ENCODE results near the gene ZC2HC1B. TPM values are rescaled to one million over a fixed set of nuclear protein-coding genes. Genes with fewer than 3 reads are reported as not detected.

The ZC2HC1B gene
- total RNA-seq, 3 donors from 2014 or later (not counting 1 experiment from before 2014, with no cell fraction given): not detected

GRCh38 chr6:143964674-143965081 is 100.4 kb downstream of the ZC2HC1B start:
- Mint-ChIP-seq H3K27ac (no peak overlapping the region), H3K9me3 (no peaks in the 10 kb centered on the region), H3K4me3 (no peak overlapping the region), H3K27me3 (ENCODE audit: low read depth in 2 of 2) (no peaks in the 10 kb centered on the region), H3K36me3 (no peaks in the 10 kb centered on the region), H3K4me1 (peaks cover 11 to 17% of the 10 kb centered on the region in 2 donors)
- H3K4me1 ChIP-seq (ENCODE audit: control insufficient read depth, insufficient read depth, low read length): no peaks in the 10 kb centered on the region
- DNase-seq (no peak), ATAC-seq (peak in 1 of 3 donors; percentile 41)
- H3K9me3 ChIP-seq (ENCODE audit: control insufficient read depth, insufficient read depth, low read length): no peaks in the 10 kb centered on the region
- 90% methylated on average over 6 of the region's 6 CpGs for WGBS (ENCODE audit: insufficient coverage)
- no peak overlapping the region for H3K27ac ChIP-seq (ENCODE audit: low read length)
- intact Hi-C loops (cut with micrococcal nuclease): no loop called here
- H3K36me3 ChIP-seq (ENCODE audit: control insufficient read depth, insufficient read depth, low read length): no peaks in the 10 kb centered on the region
- TF ChIP-seq, protein P1, sequence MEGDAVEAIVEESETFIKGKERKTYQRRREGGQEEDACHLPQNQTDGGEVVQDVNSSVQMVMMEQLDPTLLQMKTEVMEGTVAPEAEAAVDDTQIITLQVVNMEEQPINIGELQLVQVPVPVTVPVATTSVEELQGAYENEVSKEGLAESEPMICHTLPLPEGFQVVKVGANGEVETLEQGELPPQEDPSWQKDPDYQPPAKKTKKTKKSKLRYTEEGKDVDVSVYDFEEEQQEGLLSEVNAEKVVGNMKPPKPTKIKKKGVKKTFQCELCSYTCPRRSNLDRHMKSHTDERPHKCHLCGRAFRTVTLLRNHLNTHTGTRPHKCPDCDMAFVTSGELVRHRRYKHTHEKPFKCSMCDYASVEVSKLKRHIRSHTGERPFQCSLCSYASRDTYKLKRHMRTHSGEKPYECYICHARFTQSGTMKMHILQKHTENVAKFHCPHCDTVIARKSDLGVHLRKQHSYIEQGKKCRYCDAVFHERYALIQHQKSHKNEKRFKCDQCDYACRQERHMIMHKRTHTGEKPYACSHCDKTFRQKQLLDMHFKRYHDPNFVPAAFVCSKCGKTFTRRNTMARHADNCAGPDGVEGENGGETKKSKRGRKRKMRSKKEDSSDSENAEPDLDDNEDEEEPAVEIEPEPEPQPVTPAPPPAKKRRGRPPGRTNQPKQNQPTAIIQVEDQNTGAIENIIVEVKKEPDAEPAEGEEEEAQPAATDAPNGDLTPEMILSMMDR (IDR thresholded peaks at IDR 0.05): no peak
- H3K27me3 ChIP-seq (ENCODE audit: control insufficient read depth, insufficient read depth, low read length): no peaks in the 10 kb centered on the region
- H3K4me3 ChIP-seq (ENCODE audit: low read length): no peak overlapping the region

DNA sequence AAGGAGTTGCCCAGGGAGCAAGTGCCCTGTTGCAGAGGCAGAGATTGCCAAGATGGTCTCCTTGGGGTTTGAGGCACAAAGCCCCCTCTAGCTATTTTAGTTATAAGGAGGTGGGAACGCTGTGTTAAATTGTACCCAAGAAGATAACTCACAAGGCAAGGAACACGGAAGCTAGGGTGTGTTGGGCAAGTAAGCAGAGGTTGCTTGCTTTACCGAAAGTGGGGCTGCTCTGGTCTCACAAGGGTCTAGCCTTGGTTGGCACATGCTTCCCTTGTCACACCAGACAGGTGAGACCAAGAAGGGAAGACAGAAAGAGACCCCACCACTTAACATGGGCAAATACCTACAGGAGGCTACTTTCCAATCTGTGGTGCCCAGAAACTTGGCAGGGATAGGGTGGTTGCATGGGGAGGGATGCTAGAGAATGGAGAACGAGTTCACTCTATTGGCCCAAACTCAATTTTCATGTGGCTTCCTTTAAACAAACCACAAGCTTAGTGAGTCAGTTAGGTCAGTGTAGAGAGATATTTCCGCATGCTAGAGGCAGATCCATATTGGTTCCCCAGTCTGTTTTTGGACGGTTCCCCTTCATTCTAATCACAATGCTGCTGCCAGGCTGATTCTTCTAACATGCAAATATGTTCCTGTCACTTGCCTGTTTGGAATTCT is 101.4 kb downstream of the ZC2HC1B start:
- no peak overlapping the region for H3K4me3 ChIP-seq (ENCODE audit: low read length)
- H3K4me1 ChIP-seq (ENCODE audit: control insufficient read depth, insufficient read depth, low read length): no peaks in the 10 kb centered on the region
- H3K27ac ChIP-seq (ENCODE audit: low read length): no peak overlapping the region
- ATAC-seq (peak; percentile 44 to 70 (median 65)), DNase-seq (no peak)
- no peaks in the 10 kb centered on the region for H3K9me3 ChIP-seq (ENCODE audit: control insufficient read depth, insufficient read depth, low read length)
- H3K36me3 Mint-ChIP-seq: no peaks in the 10 kb centered on the region
- peaks cover 11 to 17% of the 10 kb centered on the region in 2 donors for H3K4me1 Mint-ChIP-seq
- H3K36me3 ChIP-seq (ENCODE audit: control insufficient read depth, insufficient read depth, low read length): no peaks in the 10 kb centered on the region
- intact Hi-C loops (cut with micrococcal nuclease): no loop called here
- no peaks in the 10 kb centered on the region for H3K27me3 Mint-ChIP-seq (ENCODE audit: low read depth in 2 of 2)
- TF ChIP-seq, protein P1 (IDR thresholded peaks at IDR 0.05): no peak
- no peaks in the 10 kb centered on the region for H3K27me3 ChIP-seq (ENCODE audit: control insufficient read depth, insufficient read depth, low read length)
- H3K4me3 Mint-ChIP-seq: no peak overlapping the region
- peak overlapping the region in 1 of 2 donors; percentile 13 for H3K27ac Mint-ChIP-seq
- no peaks in the 10 kb centered on the region for H3K9me3 Mint-ChIP-seq
- 56% methylated on average over 6 of the region's 6 CpGs for WGBS (ENCODE audit: insufficient coverage)

DNA sequence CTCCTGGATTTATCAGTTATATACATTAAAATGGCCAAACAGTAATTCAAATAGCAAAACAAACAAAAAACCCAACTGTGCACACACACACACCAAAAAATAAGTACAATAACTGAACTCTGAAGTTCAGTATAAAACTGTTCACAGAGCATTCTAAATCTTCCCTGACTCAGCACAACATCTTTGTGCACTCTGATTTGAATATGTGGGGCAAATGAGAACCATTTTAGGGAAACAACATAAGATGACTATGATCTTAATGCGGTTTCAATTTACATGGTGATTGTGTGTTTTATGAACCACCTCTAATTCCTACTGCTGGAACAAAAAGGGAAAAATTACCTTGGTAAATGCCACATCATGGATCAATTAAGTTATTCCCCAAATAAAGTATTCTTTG is 102.0 kb downstream of the ZC2HC1B start:
- peaks cover 11 to 17% of the 10 kb centered on the region in 2 donors for H3K4me1 Mint-ChIP-seq
- TF ChIP-seq, protein P1 (IDR thresholded peaks at IDR 0.05): no peak
- H3K27ac Mint-ChIP-seq: peak overlapping the region in 1 of 2 donors; percentile 13
- intact Hi-C loops (cut with micrococcal nuclease): no loop called here
- ATAC-seq (no peak), DNase-seq (no peak)
- peaks cover 0 to 7% of the 10 kb centered on the region in 2 donors for H3K27me3 Mint-ChIP-seq (ENCODE audit: low read depth in 2 of 2)
- Histone ChIP-seq H3K4me1 (ENCODE audit: control insufficient read depth, insufficient read depth, low read length) (no peaks in the 10 kb centered on the region), H3K36me3 (ENCODE audit: control insufficient read depth, insufficient read depth, low read length) (no peaks in the 10 kb centered on the region), H3K4me3 (ENCODE audit: low read length) (no peak overlapping the region), H3K27ac (ENCODE audit: low read length) (no peak overlapping the region), H3K9me3 (ENCODE audit: control insufficient read depth, insufficient read depth, low read length) (no peaks in the 10 kb centered on the region), H3K27me3 (ENCODE audit: control insufficient read depth, insufficient read depth, low read length) (no peaks in the 10 kb centered on the region)
- no peak overlapping the region for H3K4me3 Mint-ChIP-seq
- no peaks in the 10 kb centered on the region for H3K9me3 Mint-ChIP-seq
- no peaks in the 10 kb centered on the region for H3K36me3 Mint-ChIP-seq
- WGBS (ENCODE audit: insufficient coverage): no CpG with 5 or more reads among the region's 1 CpG

Measured in natural killer cell (primary cell).